Bronchial epithelial cell (primary cell): ENCODE measurements around the gene CDCA8. TPM values are rescaled to one million over a fixed set of nuclear protein-coding genes. Genes with fewer than 3 reads are reported as not detected.

Experiments
- DNase-seq: peaks from one replicate; pipeline ENCODE4 v3.0.0-alpha.2; 2010; ENCODE audit warnings: low read depth
- FAIRE-seq: peaks from 2 replicates; lab custom pipeline; 2011; peaks lifted over from hg19 to GRCh38; lab: Jason Lieb, UNC
- H3K27me3 ChIP-seq: 2 replicates; pipeline ENCODE4 v1.5.1; 2011; ENCODE audit warnings: low read length; ENCODE audit not compliant: control insufficient read depth, insufficient read depth
- H3K36me3 ChIP-seq: 2 replicates; pipeline ENCODE4 v1.5.1; 2011; ENCODE audit warnings: low read length; ENCODE audit not compliant: control insufficient read depth, insufficient read depth
- H3K4me3 ChIP-seq: 2 replicates; pipeline ENCODE4 v1.5.1; 2011; ENCODE audit warnings: mild to moderate bottlenecking, low read depth, low read length, control low read depth
- total RNA-seq: library from RNA; depleted of rRNA; stranded (reverse); fragments of >200 nt; gene quantifications from 2 replicates; pipeline ENCODE4 v1.2.1, GENCODE V29; 2014
- TF ChIP-seq, protein P1 (sequence below): IDR thresholded peaks from 2 replicates; pipeline ENCODE4 v1.5.1; 2011; ENCODE audit warnings: mild to moderate bottlenecking, moderate library complexity, low read length, control low read depth, inconsistent platforms; ENCODE audit not compliant: insufficient read depth, severe bottlenecking

The CDCA8 gene
- total RNA-seq, 1 donor from 2014 or later, result 0.26 TPM

DNA sequence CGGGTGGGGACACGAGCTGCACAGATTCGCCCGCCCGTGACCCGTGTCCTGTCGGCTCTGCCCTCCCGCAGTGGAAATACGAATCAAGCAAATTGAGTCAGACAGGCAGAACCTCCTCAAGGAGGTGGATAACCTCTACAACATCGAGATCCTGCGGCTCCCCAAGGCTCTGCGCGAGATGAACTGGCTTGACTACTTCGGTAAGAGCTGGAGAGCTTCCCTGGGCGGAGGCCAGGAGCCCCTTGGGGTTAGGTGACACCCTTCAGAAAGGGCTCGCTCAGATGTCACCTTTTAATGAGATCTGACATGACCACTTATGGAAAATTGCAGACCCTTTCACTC, 489 bp downstream of the CDCA8 start:
- FAIRE-seq, result no peak
- DNase-seq, result no peak
- Histone ChIP-seq H3K36me3 (peaks cover 2% of the 10 kb centered on the region), H3K4me3 (peak overlapping the region; percentile 83), H3K27me3 (no peaks in the 10 kb centered on the region)
- TF ChIP-seq, protein P1, sequence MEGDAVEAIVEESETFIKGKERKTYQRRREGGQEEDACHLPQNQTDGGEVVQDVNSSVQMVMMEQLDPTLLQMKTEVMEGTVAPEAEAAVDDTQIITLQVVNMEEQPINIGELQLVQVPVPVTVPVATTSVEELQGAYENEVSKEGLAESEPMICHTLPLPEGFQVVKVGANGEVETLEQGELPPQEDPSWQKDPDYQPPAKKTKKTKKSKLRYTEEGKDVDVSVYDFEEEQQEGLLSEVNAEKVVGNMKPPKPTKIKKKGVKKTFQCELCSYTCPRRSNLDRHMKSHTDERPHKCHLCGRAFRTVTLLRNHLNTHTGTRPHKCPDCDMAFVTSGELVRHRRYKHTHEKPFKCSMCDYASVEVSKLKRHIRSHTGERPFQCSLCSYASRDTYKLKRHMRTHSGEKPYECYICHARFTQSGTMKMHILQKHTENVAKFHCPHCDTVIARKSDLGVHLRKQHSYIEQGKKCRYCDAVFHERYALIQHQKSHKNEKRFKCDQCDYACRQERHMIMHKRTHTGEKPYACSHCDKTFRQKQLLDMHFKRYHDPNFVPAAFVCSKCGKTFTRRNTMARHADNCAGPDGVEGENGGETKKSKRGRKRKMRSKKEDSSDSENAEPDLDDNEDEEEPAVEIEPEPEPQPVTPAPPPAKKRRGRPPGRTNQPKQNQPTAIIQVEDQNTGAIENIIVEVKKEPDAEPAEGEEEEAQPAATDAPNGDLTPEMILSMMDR, result no peak

DNA sequence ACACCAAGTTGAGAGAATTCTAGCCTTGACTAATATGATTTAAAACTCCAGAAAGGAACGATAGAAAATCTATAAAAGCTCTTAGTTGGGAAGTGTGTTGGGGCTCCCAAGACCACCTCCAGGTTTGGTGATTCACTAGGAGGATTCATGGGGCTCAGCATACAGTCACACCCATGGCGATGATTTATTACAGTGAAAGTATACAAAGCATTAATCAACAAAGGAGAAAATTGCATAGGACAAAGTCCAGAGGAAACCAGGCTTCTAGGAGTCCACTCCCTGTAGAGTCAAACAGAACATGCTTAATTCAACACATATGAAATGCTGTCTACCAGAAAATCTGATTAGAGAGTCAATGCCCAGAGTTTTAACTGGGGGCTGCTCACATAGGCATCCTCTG, 4.8 kb downstream of the CDCA8 start:
- H3K27me3 ChIP-seq, result no peaks in the 10 kb centered on the region
- TF ChIP-seq, protein P1, result no peak
- no peak for FAIRE-seq
- H3K36me3 ChIP-seq, result peaks cover 2% of the 10 kb centered on the region
- no peak for DNase-seq
- no peak overlapping the region for H3K4me3 ChIP-seq

GRCh38 chr1:37697737-37698136, 5.4 kb downstream of the CDCA8 start:
- no peak for DNase-seq
- FAIRE-seq, result no peak
- H3K27me3 ChIP-seq, result no peaks in the 10 kb centered on the region
- H3K36me3 ChIP-seq, result peaks cover 2% of the 10 kb centered on the region
- TF ChIP-seq, protein P1, result no peak
- H3K4me3 ChIP-seq, result no peak overlapping the region

GRCh38 chr1:37699147-37699546, 6.8 kb downstream of the CDCA8 start:
- no peak for DNase-seq
- TF ChIP-seq, protein P1, result no peak
- FAIRE-seq, result no peak
- Histone ChIP-seq H3K36me3 (peaks cover 2% of the 10 kb centered on the region), H3K4me3 (no peak overlapping the region), H3K27me3 (no peaks in the 10 kb centered on the region)

DNA sequence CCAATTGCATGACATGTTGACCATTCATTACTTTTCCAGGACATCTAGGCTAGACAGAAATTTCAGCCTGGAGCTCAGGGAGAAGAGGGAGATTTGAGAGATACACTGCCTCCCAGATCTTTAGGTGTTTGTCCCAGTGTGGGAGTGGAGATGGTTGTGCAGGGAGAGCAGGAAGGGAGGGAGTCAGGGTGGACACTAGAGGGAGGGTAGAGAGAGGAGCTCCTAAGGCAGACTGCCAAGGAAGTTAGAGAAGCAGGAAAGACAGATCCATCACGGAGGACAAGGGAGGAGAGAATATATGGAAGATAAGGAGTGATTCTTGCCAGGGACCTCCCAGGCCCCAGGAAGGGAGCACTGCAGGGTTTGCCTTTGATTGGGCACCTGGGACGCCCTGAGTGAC, 8.7 kb downstream of the CDCA8 start:
- FAIRE-seq, result no peak
- no peak for DNase-seq
- TF ChIP-seq, protein P1, result no peak
- H3K27me3 ChIP-seq, result no peaks in the 10 kb centered on the region
- peaks cover 3% of the 10 kb centered on the region for H3K36me3 ChIP-seq
- no peak overlapping the region for H3K4me3 ChIP-seq

GRCh38 chr1:37703061-37703460, 10.7 kb downstream of the CDCA8 start:
- peaks cover 3% of the 10 kb centered on the region for H3K36me3 ChIP-seq
- no peak overlapping the region for H3K4me3 ChIP-seq
- H3K27me3 ChIP-seq, result no peaks in the 10 kb centered on the region
- no peak for FAIRE-seq
- no peak for DNase-seq
- TF ChIP-seq, protein P1, result no peak
